ENCODE measurements around the gene C1GALT1C1L.
A peak's percentile ranks its signal among the peaks of the same experiment; 100 is the strongest.
"Not testable (repeated sequence)": the region's sequence is repeated elsewhere in the genome, so short reads cannot be mapped to it uniquely, and the experiment has no call there.

C1GALT1C1L gene

GRCh38 chr2:43653506-43653905 is 22.7 kb downstream of the C1GALT1C1L start:
- DNase-seq (ENCODE audit: low spot score) = no peak

GRCh38 chr2:43648994-43649701 is 27.1 kb downstream of the C1GALT1C1L start:
- DNase-seq (ENCODE audit: low spot score) = no peak

DNA sequence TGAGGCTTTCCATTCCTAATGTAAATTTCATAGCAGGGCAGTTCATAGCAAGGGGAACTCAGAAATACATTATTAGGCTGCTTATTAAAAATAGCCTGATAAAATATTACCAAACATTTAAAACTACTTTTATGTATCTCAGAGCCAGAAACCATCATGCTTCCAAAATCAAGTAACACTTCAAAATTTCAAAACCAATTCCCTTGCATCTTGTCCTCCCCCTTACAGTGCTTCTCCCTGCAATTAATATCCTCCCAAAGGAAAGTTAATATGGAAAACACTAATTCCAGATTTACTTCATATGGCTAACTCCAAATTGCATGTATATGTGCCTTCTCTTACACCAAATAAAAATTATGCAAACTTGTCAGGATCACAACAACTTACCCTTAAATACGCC is 32.5 kb downstream of the C1GALT1C1L start:
- no peak for DNase-seq (ENCODE audit: low spot score)

GRCh38 chr2:43642363-43642762 is 33.9 kb downstream of the C1GALT1C1L start:
- no peak for DNase-seq (ENCODE audit: low spot score)

- DNase-seq (ENCODE audit: low spot score) = peak; percentile 84
Observed at GRCh38 chr2:43637030-43637803, 39.0 kb downstream of the C1GALT1C1L start, which contains the start of gene PLEKHH2. Gene PLEKHH2 (plus strand): TSS chr2:43637260. CDS start chr2:43644674, 7,414 bp downstream.

DNA sequence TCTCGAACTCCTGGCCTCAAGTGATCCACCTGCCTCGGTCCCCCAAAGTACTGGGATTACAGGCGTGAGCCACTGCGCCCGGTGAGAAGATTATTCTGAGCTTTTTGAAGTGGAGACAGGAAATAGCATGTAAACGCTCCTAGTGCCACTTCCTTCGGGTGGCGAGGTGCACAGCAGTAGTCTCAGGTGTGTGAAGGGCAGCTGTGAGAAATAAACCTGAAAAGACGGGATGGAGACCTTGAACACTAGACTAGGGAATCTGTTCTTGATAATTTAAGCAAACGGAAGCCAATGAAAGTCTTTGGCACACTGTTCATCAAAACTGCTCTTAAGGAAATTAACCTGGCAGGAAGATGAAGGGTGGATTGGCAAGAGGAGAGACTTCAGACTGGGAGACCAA is 39.6 kb downstream of the C1GALT1C1L start:
- no peak for DNase-seq (ENCODE audit: low spot score)

DNA sequence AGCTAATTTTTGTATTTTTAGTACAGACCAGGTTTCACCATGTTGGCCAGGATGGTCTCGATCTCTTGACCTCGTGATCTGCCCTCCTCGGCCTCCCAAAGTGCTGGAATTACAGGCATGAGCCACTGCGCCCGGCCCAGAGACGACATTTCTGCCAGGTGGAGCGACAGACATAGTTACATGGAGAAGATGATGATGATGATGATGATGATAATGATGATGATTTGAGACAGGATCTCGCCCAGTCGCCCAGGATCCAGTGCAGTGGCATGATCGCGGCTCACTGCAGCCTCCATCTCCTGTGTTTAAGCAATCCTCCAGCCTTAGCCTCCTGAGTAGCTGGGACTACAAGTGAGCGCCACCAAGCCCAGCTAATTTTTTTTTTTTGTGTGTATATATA is 40.1 kb downstream of the C1GALT1C1L start:
- DNase-seq (ENCODE audit: low spot score) = not testable (repeated sequence)

DNA sequence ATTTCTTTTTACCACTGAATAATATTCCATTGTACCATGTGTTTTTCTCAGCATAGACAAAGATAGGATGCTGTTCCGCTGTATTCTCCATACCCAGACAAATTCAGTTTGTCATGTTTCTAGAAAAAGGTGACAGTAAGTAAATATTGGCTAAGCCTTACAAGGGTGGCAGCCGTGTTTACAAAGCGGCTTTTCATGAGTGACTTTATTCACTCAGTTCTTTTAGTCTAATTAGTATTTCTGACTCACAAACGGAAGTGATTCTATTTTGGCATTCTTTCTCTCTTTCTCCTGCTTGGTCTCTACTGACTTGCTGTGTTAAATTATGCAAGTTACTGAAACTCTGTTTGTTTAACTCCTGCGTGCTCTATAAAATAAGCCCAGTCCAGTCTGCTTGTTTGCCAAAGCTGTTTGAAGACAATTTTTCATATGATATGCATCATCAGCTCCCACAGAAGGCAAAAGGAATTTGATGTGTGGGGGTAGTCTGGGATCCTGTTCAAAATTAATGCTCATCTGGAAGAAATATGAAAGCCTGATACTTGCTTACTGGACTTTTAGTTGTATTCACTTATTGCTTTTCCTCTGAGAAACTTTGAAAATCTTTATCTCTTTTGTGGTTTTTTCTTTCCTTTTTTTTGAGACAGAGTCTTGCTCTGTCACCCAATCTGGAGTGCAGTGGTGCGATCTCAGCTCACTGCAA is 41.5 kb downstream of the C1GALT1C1L start:
- peak; percentile 58 for DNase-seq (ENCODE audit: low spot score)

- no peak for DNase-seq (ENCODE audit: low spot score)
Observed at GRCh38 chr2:43631618-43632317, 44.5 kb downstream of the C1GALT1C1L start.
